IMR-90 (cell line): ENCODE data around the gene RASL10A.

Experiments
- CEBPB ChIP-seq: IDR thresholded peaks from 2 replicates; pipeline ENCODE4 v1.6.1; 2012; ENCODE audit warnings: low read depth, low read length, improper control_type of control experiment
- CTCF ChIP-seq: conservative IDR thresholded peaks from 2 replicates; pipeline ENCODE4 v1.5.1; 2012; ENCODE audit warnings: mild to moderate bottlenecking, low read depth, low read length, improper control_type of control experiment
- MAFK ChIP-seq: IDR thresholded peaks from 2 replicates; pipeline ENCODE4 v1.6.1; 2012; ENCODE audit warnings: low read depth, low read length, improper control_type of control experiment
- MAZ ChIP-seq: IDR thresholded peaks from 2 replicates; pipeline ENCODE4 v1.6.1; 2012; ENCODE audit warnings: low read depth, mild to moderate bottlenecking, low read length, improper control_type of control experiment, moderate library complexity, borderline replicate concordance
- MXI1 ChIP-seq: IDR thresholded peaks from 2 replicates; pipeline ENCODE4 v1.6.1; 2012; ENCODE audit warnings: low read depth, mild to moderate bottlenecking, low read length, moderate library complexity, borderline replicate concordance
- POLR2A ChIP-seq: IDR thresholded peaks from 2 replicates; pipeline ENCODE4 v1.6.1; 2012; ENCODE audit warnings: mild to moderate bottlenecking, low read depth, low read length
- RAD21 ChIP-seq: IDR thresholded peaks from 2 replicates; pipeline ENCODE4 v1.6.1; 2012; ENCODE audit warnings: low read length, improper control_type of control experiment
- RCOR1 ChIP-seq: IDR thresholded peaks from 2 replicates; pipeline ENCODE4 v1.6.1; 2012; ENCODE audit warnings: mild to moderate bottlenecking, low read length, improper control_type of control experiment; ENCODE audit not compliant: insufficient replicate concordance
- RFX5 ChIP-seq: IDR thresholded peaks from 2 replicates; pipeline ENCODE4 v1.8.0; 2012; ENCODE audit warnings: low read depth, mild to moderate bottlenecking, low read length, moderate library complexity

DNA sequence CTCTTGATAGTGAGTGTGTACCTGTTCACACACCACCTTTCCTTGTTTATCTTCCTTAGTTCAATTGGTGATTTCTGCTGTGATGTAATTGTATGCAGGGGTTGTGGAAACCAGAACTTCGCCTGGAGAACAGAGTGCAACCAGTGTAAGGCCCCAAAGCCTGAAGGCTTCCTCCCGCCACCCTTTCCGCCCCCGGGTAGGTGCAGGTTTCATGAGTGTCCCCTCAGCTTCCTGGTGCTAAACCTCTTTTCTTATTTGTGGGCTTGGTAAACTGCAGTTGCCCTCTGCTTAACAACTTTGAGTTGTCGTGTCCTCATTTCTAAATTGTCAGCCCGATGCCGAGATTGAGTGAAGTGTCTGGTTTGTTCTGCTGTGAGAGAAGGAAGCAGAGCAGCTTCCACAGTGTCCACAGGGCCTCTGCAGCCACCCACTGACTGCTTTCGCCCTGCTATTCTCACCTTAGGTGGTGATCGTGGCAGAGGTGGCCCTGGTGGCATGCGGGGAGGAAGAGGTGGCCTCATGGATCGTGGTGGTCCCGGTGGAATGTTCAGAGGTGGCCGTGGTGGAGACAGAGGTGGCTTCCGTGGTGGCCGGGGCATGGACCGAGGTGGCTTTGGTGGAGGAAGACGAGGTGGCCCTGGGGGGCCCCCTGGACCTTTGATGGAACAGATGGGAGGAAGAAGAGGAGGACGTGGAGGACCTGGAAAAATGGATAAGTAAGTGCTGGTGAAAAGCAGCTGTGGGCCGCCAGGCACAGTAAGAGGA is 16.2 kb downstream of the RASL10A start:
- TF ChIP-seq POLR2A (no peak), RFX5 (no peak), CTCF (no peak), MAFK (no peak), RCOR1 (no peak), CEBPB (no peak), RAD21 (no peak), MXI1 (no peak), MAZ (no peak)
